NB4 (cell line): ENCODE data around the gene ZNF516.
A peak's percentile ranks its signal among the peaks of the same experiment; 100 is the strongest.

ENCODE experiments used
- CTCF ChIP-seq: IDR thresholded peaks from one replicate; pipeline ENCODE4 v1.5.1; 2012; ENCODE audit warnings: low read depth, low read length
- MAX ChIP-seq: IDR thresholded peaks from 2 replicates; pipeline ENCODE4 v1.6.1; 2011; ENCODE audit warnings: low read depth, low read length

GRCh38 chr18:76402026-76402990 is 92.7 kb downstream of the ZNF516 start:
- no peak for TF ChIP-seq CTCF
- TF ChIP-seq MAX, result peak; percentile 21; the same call in 1 of the 2 replicates
